Measurements from ENCODE around the gene NDRG2.

Gene NDRG2

GRCh38 chr14:20969336-20969735 lies 55.5 kb downstream of the NDRG2 start:
- DNase-seq (ENCODE audit: low read depth) = no peak

Measured in GM04503 (cell line).